Mesenchymal stem cell (in vitro differentiated cells and primary cell): Measurements from ENCODE around the gene SNRPD2. TPM values are rescaled to one million over a fixed set of nuclear protein-coding genes. Genes with fewer than 3 reads are reported as not detected.

ENCODE experiments used
- small RNA-seq: library from polyadenylated mRNA; stranded (forward); fragments of <200 nt; extraction: miRNeasy Mini kit (QIAGEN cat#:217004); gene quantifications from one replicate; pipeline ENCODE3, GENCODE V24; 2013; ENCODE audit warnings: low read depth

SNRPD2 gene

Small RNA genes lying within 50 kb of the gene (small RNA-seq; reads per million reads assigned to genes)
- 9.2 reads per million, percentile 77 among the genes with 10 or more reads in this experiment for gene MIR642A
- not detected for gene RN7SL836P
